ENCODE measurements around the gene ECM2. TPM values are rescaled to one million over a fixed set of nuclear protein-coding genes. Genes with fewer than 3 reads are reported as not detected.

The ECM2 gene
- total RNA-seq, 3 donors from 2014 or later: 13.8 to 92.2 (median 25.5) TPM

DNA sequence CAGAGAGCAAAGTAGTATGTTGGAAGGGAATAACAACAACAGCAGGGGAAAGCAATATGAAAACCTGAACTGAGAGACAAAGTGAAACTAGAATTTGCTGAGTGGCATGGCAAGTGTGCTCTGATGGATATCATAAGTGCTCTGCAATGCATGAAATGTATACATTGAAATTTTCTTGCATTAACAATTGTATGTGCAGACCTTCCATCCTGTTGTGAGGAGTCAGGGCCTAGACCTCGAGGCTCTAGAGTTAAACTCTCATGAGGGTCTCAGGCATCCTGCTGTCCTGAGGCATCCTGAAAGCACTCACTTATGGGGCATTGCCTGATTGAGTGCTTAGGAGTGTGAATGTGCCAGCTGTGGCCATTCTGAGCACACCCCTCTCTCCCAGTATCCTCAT lies 1.1 kb downstream of the ECM2 start:
- intact Hi-C loops (cut with DNase I; ENCODE audit: low total_unique reads): no loop called here
- no peak for DNase-seq (ENCODE audit: low spot score in 2 of 2)
- Histone ChIP-seq H3K27ac (peak overlapping the region; percentile 6 to 70), H3K9me3 (peaks cover 0 to 12% of the 10 kb centered on the region in 2 donors), H3K36me3 (no peaks in the 10 kb centered on the region), H3K27me3 (no peaks in the 10 kb centered on the region), H3K4me1 (no peaks in the 10 kb centered on the region), H3K4me3 (peak overlapping the region; percentile 14 to 57 (median 30))
- TF ChIP-seq POLR2A (IDR thresholded peaks at IDR 0.05) (no peak), CTCF (IDR thresholded peaks at IDR 0.05) (no peak), POLR2AphosphoS5 (IDR thresholded peaks at IDR 0.05) (no peak)

DNA sequence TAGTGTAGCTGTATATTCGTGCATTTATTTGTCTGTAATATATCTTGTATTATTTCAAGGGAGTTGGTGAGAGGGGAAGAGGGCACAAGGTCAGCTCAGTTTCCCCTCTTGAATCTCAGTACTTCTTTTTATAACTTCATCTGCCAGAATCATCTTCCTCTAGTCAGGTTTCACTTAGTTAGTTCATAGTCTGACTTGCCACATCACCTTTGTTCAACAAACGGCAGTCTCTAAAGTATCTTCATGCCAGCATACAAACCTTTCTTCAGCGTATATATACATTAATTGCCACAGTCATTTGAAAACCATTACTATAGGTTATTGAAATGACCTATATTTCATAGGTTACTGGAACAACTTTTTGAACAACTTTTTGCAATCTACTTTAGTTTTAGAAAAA lies 1.6 kb downstream of the ECM2 start:
- intact Hi-C loops (cut with DNase I; ENCODE audit: low total_unique reads): no loop called here
- Histone ChIP-seq H3K4me3 (peak overlapping the region in 1 of 3 donors; percentile 57), H3K27me3 (no peaks in the 10 kb centered on the region), H3K9me3 (peaks cover 0 to 12% of the 10 kb centered on the region in 2 donors), H3K36me3 (no peaks in the 10 kb centered on the region), H3K27ac (peak overlapping the region in 1 of 2 donors; percentile 70), H3K4me1 (no peaks in the 10 kb centered on the region)
- TF ChIP-seq CTCF (IDR thresholded peaks at IDR 0.05) (no peak), POLR2A (IDR thresholded peaks at IDR 0.05) (no peak), POLR2AphosphoS5 (IDR thresholded peaks at IDR 0.05) (no peak)
- no peak for DNase-seq (ENCODE audit: low spot score in 2 of 2)

GRCh38 chr9:92530893-92531292 lies 4.9 kb downstream of the ECM2 start:
- Histone ChIP-seq H3K4me1 (no peaks in the 10 kb centered on the region), H3K36me3 (no peaks in the 10 kb centered on the region), H3K27me3 (no peaks in the 10 kb centered on the region), H3K4me3 (no peak overlapping the region), H3K9me3 (peaks cover 0 to 12% of the 10 kb centered on the region in 2 donors), H3K27ac (no peak overlapping the region)
- intact Hi-C loops (cut with DNase I; ENCODE audit: low total_unique reads): no loop called here
- TF ChIP-seq POLR2AphosphoS5 (IDR thresholded peaks at IDR 0.05): no peak
- TF ChIP-seq POLR2A (IDR thresholded peaks at IDR 0.05): no peak
- TF ChIP-seq CTCF (IDR thresholded peaks at IDR 0.05): no peak
- DNase-seq (ENCODE audit: low spot score in 2 of 2): no peak

DNA sequence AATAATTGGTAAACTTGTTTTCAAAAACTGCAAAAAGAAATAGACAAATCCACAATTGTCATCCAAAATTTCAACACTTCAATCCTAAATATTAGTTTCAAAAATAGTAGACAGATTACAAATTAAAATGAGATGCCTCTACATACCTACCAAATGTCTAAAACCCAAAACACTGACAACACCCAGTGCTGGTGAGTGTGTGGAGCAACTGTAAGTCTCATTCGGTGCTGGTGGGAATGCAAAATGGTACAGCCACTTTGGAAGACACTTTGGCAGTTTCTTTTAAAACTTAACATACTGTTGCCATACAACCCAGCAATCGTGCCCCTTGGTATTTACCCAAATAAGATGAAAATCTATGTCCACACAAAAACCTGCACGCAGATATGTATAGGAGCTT lies 6.7 kb downstream of the ECM2 start:
- H3K27me3 ChIP-seq: no peaks in the 10 kb centered on the region
- no peaks in the 10 kb centered on the region for H3K36me3 ChIP-seq
- peaks cover 0 to 12% of the 10 kb centered on the region in 2 donors for H3K9me3 ChIP-seq
- TF ChIP-seq POLR2A (IDR thresholded peaks at IDR 0.05) (no peak), POLR2AphosphoS5 (IDR thresholded peaks at IDR 0.05) (no peak), CTCF (IDR thresholded peaks at IDR 0.05) (no peak)
- H3K4me1 ChIP-seq: no peaks in the 10 kb centered on the region
- no peak overlapping the region for H3K4me3 ChIP-seq
- H3K27ac ChIP-seq: no peak overlapping the region
- intact Hi-C loops (cut with DNase I; ENCODE audit: low total_unique reads): no loop called here
- DNase-seq (ENCODE audit: low spot score in 2 of 2): no peak

DNA sequence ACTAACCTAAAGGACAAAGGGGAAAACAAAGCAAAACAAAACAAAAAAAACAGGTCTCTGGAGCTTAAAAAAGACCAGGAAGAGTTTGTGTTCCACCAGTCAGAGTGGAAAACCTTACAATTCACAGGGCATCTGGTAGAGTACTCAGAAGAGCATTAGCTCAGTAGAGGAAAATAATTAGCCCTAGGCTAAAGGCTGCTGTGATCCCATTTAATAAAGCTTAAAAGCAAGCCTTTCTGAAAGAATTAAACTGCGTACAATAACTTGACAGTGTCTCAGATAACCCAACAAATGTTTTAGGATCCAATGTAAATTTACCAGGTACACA lies 7.3 kb downstream of the ECM2 start:
- H3K27ac ChIP-seq: no peak overlapping the region
- no peak for TF ChIP-seq POLR2A (IDR thresholded peaks at IDR 0.05)
- no peak for TF ChIP-seq POLR2AphosphoS5 (IDR thresholded peaks at IDR 0.05)
- TF ChIP-seq CTCF (IDR thresholded peaks at IDR 0.05): no peak
- intact Hi-C loops (cut with DNase I; ENCODE audit: low total_unique reads): no loop called here

More for the DNA sequence above, 7.3 kb downstream of the ECM2 start:
- H3K4me3 ChIP-seq: no peak overlapping the region
- no peak for DNase-seq (ENCODE audit: low spot score in 2 of 2)
- no peaks in the 10 kb centered on the region for H3K4me1 ChIP-seq
- no peaks in the 10 kb centered on the region for H3K27me3 ChIP-seq
- peaks cover 0 to 12% of the 10 kb centered on the region in 2 donors for H3K9me3 ChIP-seq
- H3K36me3 ChIP-seq: no peaks in the 10 kb centered on the region
